Fibroblast of skin of right biceps (primary cell): Measurements from ENCODE around the gene TLCD2.
A peak's percentile ranks its signal among the peaks of the same experiment; 100 is the strongest.
"Not testable (repeated sequence)": the region's sequence is repeated elsewhere in the genome, so short reads cannot be mapped to it uniquely, and the experiment has no call there.

Source experiments
- DNase-seq: peaks from one replicate; pipeline ENCODE4 v3.0.0-alpha.2; 2013

Gene TLCD2

GRCh38 chr17:1709971-1710806 is at the start of gene TLCD2:
TLCD2 (minus strand) TSS chr17:1710377; CDS start chr17:1710242, 135 bp downstream.
- peak; percentile 76 for DNase-seq

DNA sequence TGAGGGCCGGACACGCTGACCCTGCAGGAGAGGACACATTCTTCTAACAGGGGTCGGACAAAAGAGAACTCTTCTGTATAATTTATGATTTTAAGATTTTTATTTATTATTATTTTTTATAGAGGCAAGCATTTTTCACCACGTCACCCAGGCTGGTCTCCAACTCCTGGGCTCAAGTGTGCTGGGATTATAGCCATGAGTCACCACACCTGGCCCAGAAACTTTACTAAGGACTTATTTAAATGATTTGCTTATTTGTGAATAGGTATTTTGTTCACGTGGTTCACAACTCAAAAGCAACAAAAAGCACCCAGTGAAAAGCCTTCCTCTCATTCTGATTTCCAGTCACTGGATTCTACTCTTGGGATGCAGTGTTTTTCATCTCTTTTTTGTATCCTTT is 49.4 kb upstream of the TLCD2 start:
- DNase-seq: no peak

DNA sequence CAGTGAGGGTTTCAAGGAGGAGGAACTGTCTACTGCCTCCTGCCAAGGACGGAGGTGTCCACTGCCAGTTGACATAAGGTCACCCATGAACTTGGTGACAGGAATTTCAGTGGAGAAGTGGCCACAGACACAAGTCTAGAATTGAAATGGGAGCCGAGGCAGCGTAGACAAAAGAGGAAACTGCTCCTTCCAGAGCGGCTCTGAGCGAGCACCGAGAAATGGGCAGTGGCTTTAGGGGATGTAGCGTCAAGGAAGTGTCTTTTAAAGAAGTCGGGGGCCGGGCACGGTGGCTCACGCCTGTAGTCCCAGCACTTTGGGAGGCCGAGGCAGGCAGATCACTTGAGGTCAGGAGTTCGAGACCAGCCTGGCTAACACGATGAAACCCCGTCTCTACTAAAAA is 48.6 kb upstream of the TLCD2 start:
- DNase-seq: no peak

GRCh38 chr17:1755827-1756262 is 45.7 kb upstream of the TLCD2 start:
- DNase-seq: no peak

DNA sequence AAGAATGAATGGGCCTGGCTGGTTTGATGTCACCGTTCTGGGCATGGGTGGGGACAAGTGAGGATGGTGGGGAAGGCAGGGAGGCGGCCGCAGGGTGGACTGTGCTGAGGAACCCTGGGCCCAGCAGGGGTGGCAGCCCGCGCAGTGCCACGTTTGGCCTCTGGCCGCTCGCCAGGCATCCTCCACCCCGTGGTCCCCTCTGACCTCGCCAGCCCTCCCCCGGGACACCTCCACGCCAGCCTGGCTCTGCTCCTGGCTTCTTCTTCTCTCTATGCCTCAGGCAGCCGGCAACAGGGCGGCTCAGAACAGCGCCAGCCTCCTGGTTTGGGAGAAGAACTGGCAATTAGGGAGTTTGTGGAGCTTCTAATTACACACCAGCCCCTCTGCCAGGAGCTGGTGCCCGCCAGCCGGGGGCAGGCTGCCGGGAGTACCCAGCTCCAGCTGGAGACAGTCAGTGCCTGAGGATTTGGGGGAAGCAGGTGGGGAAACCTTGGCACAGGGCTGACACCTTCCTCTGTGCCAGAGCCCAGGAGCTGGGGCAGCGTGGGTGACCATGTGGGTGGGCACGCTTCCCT is 45.2 kb upstream of the TLCD2 start:
- DNase-seq: no peak

- no peak for DNase-seq
Observed at GRCh38 chr17:1754430-1755112, 44.4 kb upstream of the TLCD2 start.

GRCh38 chr17:1753767-1754429 is 43.7 kb upstream of the TLCD2 start:
- DNase-seq: no peak

GRCh38 chr17:1752425-1753262 is 42.5 kb upstream of the TLCD2 start:
- no peak for DNase-seq

DNA sequence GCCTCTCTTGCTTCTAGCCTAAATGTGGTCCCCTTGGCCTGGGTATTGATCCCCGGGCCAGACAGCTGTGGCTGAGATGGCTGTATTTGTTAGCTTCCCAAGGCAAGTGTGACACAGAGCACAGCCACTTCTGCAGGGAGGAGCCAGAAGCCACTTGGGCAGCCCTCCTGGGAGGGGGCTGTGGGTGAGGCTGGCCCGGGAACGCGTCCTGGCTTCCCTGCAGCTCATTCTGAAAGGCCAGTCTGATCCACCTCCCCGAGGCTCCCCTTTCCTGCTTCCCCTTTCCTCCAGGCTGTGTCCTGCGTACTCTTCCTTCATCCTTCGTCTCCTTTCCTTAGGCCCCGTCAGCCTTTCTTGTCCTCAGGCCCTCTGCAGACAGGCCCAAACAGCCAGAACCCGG is 40.5 kb upstream of the TLCD2 start:
- no peak for DNase-seq

DNA sequence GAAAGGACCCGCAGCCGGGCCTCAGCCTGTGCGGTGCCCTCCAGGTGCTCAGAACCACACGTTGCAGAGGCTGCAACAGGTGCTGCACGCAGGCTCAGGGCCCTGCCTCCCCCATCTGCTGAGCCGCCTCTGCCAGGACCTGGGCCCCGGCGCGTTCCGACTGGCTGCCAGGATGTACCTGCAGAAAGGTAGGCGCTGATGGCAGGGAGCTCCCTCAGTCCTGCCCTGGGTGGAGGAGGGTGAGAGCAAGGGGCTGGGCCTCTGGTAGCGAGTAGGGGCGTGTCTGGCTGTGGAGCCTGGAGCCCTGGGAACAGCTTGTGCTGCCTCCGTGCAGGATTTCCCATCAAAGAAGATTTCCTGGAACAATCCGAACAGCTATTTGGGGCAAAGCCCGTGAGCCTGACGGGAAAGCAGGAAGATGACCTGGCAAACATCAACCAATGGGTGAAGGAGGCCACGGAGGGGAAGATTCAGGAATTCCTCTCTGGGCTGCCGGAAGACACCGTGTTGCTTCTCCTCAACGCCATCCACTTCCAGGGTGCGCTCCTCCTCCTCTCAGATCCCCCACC is 36.9 kb upstream of the TLCD2 start:
- DNase-seq: no peak

DNA sequence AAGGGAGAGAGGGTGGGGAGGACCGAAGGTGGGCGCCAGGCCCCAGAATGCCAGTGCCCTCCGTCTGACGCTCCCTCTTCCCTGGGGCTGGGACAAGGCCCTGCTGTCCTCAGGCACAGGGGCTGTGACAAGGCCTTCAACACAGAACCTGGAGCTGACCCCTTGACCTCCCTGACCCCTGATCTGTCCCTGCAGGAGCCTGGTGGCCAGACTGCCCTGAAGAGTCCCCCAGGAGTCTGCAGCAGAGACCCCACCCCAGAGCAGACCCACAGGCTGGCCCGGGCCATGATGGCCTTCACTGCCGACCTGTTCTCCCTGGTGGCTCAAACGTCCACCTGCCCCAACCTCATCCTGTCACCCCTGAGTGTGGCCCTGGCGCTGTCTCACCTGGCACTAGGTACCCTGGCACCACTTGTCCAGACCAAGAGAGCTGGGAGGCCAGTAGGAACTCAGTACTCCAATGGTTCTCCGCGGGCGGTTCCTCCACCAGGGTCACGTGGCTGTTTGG is 35.4 kb upstream of the TLCD2 start:
- DNase-seq: no peak

DNA sequence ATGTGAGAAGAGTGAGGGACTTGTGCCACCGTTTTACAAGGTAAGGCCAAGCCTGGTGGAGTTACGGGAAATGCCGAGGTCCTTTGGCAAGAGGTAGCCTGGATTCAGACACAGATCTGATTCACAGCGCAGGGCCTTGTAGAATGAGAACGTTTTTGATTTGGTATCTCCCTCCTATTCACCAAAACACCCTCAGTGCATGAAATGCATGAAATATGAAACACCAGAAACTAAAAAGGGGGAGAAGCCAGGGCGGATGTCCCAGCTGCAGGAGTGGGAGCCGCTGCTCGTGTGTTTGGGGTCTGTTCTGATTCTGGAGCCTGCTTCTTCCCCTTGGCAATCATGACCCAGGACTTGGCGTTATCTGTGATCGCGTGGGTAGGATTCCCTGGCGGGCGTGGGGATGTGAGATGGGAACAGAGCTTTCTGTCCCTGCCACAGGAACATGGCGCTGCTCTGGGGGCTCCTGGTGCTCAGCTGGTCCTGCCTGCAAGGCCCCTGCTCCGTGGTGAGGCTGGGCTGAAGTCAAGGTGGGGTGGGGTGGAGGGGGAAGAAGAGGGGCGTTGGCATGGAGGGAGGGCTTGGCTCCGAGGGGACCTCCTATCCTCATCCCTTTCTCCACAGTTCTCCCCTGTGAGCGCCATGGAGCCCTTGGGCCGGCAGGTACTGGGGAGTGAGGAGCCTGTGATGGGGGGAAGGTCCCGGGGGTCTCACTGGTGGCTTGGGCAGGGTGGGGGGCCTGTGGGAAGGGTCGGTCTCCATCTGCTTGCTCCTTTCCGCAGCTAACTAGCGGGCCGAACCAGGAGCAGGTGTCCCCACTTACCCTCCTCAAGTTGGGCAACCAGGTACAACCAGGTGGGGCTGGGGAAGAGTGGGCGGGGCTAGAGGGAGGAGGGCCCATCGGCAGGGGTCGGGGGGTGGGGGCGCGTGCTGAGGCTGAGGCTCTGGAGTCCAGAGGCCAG is 34.7 kb upstream of the TLCD2 start:
- DNase-seq: no peak

GRCh38 chr17:1743088-1743439 is 32.9 kb upstream of the TLCD2 start:
- DNase-seq: no peak

DNA sequence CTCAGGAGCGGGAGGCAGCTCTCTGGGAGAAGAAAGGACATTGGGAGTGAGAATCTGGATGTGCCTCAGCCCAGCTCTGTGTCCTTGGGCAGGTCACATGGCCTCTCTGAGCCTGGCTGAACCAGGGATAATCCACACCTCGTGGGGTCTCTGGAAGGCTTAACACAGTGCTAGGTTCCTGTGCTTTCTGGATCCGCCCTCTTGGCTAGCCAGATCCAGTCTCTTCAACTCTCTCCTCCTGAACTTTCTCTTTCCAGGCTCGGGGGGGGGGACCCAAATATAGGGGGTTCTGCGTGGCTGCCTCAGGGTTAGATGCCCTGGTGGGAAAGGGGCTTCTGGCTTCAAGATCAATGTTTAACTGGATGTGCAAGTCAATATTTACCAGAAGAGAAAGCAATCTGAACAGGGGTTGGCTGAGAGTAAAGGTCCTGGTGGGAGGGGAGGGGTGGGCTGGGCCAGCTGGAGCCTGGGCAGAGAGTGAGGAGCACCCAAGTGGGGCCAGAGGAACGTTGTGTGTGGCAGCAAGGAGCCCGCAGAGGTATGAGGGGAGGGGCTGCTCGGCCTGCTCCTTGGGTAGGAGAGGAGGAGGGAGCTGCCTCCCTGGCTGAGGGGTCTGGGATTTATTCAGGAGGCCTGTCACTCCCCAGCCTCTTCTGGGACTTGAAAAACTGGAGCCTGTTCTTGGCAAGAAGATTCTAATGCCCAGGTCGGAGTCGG is 32.4 kb upstream of the TLCD2 start, which contains the start of gene SERPINF2:
TSS of gene SERPINF2 (plus strand) at position 501 of the 717 bp plus-strand sequence. CDS start 2,125 bp downstream, outside the sequence.
- no peak for DNase-seq

DNA sequence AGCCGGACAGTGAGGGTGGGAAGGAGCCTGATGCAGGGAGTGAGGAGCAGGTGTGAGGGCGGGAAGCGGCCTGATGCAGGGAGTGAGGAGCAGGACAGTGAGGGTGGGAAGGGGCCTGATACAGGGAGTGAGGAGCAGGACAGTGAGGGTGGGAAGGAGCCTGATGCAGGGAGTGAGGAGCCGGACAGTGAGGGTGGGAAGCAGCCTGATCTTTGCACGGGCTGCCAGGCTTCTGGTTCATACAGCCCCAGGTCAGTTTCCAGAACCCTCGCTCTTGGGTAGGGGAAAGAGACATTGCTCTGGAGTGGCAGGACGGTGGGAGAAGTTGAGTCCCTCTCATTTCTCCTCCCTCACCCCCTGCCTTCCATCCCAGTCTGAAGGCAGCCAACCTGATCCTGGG is 31.7 kb upstream of the TLCD2 start:
- DNase-seq: not testable (repeated sequence)

DNA sequence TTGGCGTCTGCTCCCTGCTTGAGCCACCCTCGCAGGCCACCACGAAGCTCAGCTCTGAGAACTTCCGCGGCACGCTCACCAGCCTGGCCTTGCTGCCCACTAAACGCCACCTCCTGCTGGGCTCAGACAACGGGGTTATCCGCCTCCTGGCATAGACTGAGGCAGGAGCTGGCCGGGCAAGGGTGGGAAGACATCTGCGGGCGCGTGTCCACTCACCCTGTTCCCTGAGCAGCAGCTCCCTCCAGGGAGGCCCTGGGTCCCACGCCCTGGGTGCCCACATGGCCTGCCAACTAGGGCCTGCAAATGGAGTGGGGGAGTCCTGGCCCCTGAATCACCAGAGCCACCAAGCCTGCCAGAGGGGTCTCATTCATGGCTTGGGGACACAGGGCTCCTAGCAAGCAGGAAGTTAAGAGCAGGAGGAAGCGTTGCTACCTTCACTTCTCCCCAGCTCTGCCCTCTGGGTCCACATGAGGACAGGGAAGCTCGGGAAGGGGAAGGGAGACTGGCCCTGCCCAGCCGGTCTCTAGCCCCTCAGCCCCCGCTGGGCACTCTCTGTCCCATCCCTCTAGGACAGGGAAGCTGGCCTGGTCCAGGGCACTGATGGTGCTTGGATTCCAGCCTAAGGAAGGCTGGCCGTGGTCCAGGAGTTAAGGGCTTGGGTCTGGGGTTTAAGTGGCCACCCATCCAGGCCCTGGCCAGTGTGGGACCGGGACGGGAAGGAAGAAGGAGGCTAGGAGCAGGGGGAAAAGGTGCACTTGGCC is 27.5 kb upstream of the TLCD2 start:
- DNase-seq: no peak

- peak; percentile 61 for DNase-seq
Observed at GRCh38 chr17:1736348-1737281, 26.4 kb upstream of the TLCD2 start.

- DNase-seq: no peak
Observed at GRCh38 chr17:1735834-1736347, 25.7 kb upstream of the TLCD2 start.
